Stimulated activated CD8-positive, alpha-beta memory T cell treated with anti-CD3 and anti-CD28 coated beads, Interleukin-15, amount 100 ng/mL, for 48 hours (primary cell): ENCODE measurements around the gene NOX1.

Experiments
- DNase-seq, 2 donors: peaks; one replicate each; pipeline ENCODE4 v3.0.0-alpha.2; 2020; ENCODE audit warnings: low read depth in 2 of 2

The NOX1 gene

GRCh38 chrX:100874325-100874724, at the start of gene NOX1:
Gene NOX1, minus strand, starts transcription at chrX:100874359. Its CDS starts 220 bp downstream, at chrX:100874139.
- DNase-seq, result no peak

GRCh38 chrX:100915562-100915961, 41.4 kb upstream of the NOX1 start:
- no peak for DNase-seq

- DNase-seq, result no peak
Measured at GRCh38 chrX:100913111-100913510, 39.0 kb upstream of the NOX1 start.

GRCh38 chrX:100911731-100912130, 37.6 kb upstream of the NOX1 start:
- DNase-seq, result no peak

GRCh38 chrX:100905620-100906019, 31.5 kb upstream of the NOX1 start:
- DNase-seq, result no peak

GRCh38 chrX:100904433-100904832, 30.3 kb upstream of the NOX1 start:
- no peak for DNase-seq

GRCh38 chrX:100895365-100896075, 21.4 kb upstream of the NOX1 start:
- DNase-seq, result no peak

GRCh38 chrX:100883654-100884053, 9.5 kb upstream of the NOX1 start:
- DNase-seq, result no peak

- no peak for DNase-seq
Measured at GRCh38 chrX:100880368-100880767, 6.2 kb upstream of the NOX1 start.

GRCh38 chrX:100871594-100872560, 2.3 kb downstream of the NOX1 start:
- DNase-seq, result no peak

- DNase-seq, result no peak
Measured at GRCh38 chrX:100870527-100870926, 3.6 kb downstream of the NOX1 start.

- no peak for DNase-seq
Measured at GRCh38 chrX:100868273-100868672, 5.9 kb downstream of the NOX1 start.

GRCh38 chrX:100864657-100865391, 9.3 kb downstream of the NOX1 start:
- DNase-seq, result no peak

GRCh38 chrX:100863326-100863864, 10.8 kb downstream of the NOX1 start:
- no peak for DNase-seq

GRCh38 chrX:100852810-100853209, 21.3 kb downstream of the NOX1 start:
- DNase-seq, result no peak

GRCh38 chrX:100850317-100850716, 23.8 kb downstream of the NOX1 start:
- no peak for DNase-seq

- no peak for DNase-seq
Measured at GRCh38 chrX:100831219-100831946, 42.8 kb downstream of the NOX1 start.

- DNase-seq, result no peak
Measured at GRCh38 chrX:100830547-100830946, 43.6 kb downstream of the NOX1 start.

- DNase-seq, result no peak
Measured at GRCh38 chrX:100830143-100830542, 44.0 kb downstream of the NOX1 start.

- DNase-seq, result no peak
Measured at GRCh38 chrX:100829730-100830129, 44.4 kb downstream of the NOX1 start.
